ENCODE results near the gene DEK. TPM values are rescaled to one million over a fixed set of nuclear protein-coding genes. Genes with fewer than 3 reads are reported as not detected.
A peak's percentile ranks its signal among the peaks of the same experiment; 100 is the strongest.

The DEK gene
- polyA plus RNA-seq, 1 donor (not counting 4 experiments of a cell fraction or from before 2014, with no cell fraction given) = 45.0 TPM

- H2AFZ ChIP-seq (ENCODE audit: control insufficient read depth, low read length) = no peak overlapping the region
- DNase-seq (ENCODE audit: low read depth, low spot score) = peak; percentile 96
Observed at GRCh38 chr6:18306977-18307376, 42.6 kb upstream of the DEK start.

GRCh38 chr6:18302561-18303439, 38.5 kb upstream of the DEK start:
- no peak overlapping the region for H2AFZ ChIP-seq (ENCODE audit: control insufficient read depth, low read length)
- no peak for DNase-seq (ENCODE audit: low read depth, low spot score)
- no peaks in the 10 kb centered on the region for H4K20me1 ChIP-seq (ENCODE audit: control insufficient read depth, extremely low read depth, insufficient read depth, low read length)
- no peaks in the 10 kb centered on the region for H3K9me3 ChIP-seq (ENCODE audit: control insufficient read depth, low read depth, low read length)
- H3K4me2 ChIP-seq (ENCODE audit: control insufficient read depth, extremely low read depth, insufficient read depth, low read depth, low read length) = no peak overlapping the region
- no peaks in the 10 kb centered on the region for H3K36me3 ChIP-seq (ENCODE audit: control insufficient read depth in 2 of 2, extremely low read depth in 1 of 2, insufficient read depth in 2 of 2, low read length in 2 of 2)
- H3K9me1 ChIP-seq (ENCODE audit: control insufficient read depth, extremely low read depth, insufficient read depth, low read length) = no peaks in the 10 kb centered on the region
- H3K9ac ChIP-seq (ENCODE audit: control insufficient read depth, extremely low read depth, insufficient read depth, low read length) = no peak overlapping the region
- TF ChIP-seq EZH2 (IDR thresholded peaks at IDR 0.05; ENCODE audit: low read length) (no peak), CTCF (optimal IDR thresholded peaks at IDR 0.05 in 1 of 3, IDR thresholded peaks at IDR 0.05 in 1 of 3, conservative IDR thresholded peaks at IDR 0.05 in 1 of 3; ENCODE audit: extremely low read depth in 1 of 3, insufficient read depth in 2 of 3, low read length in 3 of 3) (peak in 1 of 3 experiments; percentile 23)
- H3K79me2 ChIP-seq (ENCODE audit: control insufficient read depth, insufficient read depth, low read length) = no peaks in the 10 kb centered on the region
- H3K27ac ChIP-seq (ENCODE audit: control insufficient read depth, insufficient read depth, low read length) = no peak overlapping the region
- dilution Hi-C loops (cut with MboI; ENCODE audit: extremely low pct_ligation_motif_present, low sequenced_read_pairs) = no loop called here
- FAIRE-seq = no peak
- no peak overlapping the region for H3K4me3 ChIP-seq (ENCODE audit: control insufficient read depth in 2 of 3, extremely low read depth in 1 of 3, insufficient read depth in 2 of 3, low read depth in 1 of 3, low read length in 3 of 3)
- H3K4me1 ChIP-seq (ENCODE audit: control insufficient read depth, extremely low read depth, insufficient read depth, low read length) = peaks cover 12% of the 10 kb centered on the region
- no peaks in the 10 kb centered on the region for H3K27me3 ChIP-seq (ENCODE audit: control insufficient read depth, extremely low read depth, insufficient read depth, low read length)

More at GRCh38 chr6:18306977-18307376, 42.6 kb upstream of the DEK start:
- H3K4me2 ChIP-seq (ENCODE audit: control insufficient read depth, extremely low read depth, insufficient read depth, low read depth, low read length) = peak overlapping the region; percentile 67
- TF ChIP-seq CTCF (optimal IDR thresholded peaks at IDR 0.05 in 1 of 3, IDR thresholded peaks at IDR 0.05 in 1 of 3, conservative IDR thresholded peaks at IDR 0.05 in 1 of 3; ENCODE audit: extremely low read depth in 1 of 3, insufficient read depth in 2 of 3, low read length in 3 of 3) (no peak), EZH2 (IDR thresholded peaks at IDR 0.05; ENCODE audit: low read length) (no peak)
- H3K4me1 ChIP-seq (ENCODE audit: control insufficient read depth, extremely low read depth, insufficient read depth, low read length) = peaks cover 20% of the 10 kb centered on the region
- H3K9ac ChIP-seq (ENCODE audit: control insufficient read depth, extremely low read depth, insufficient read depth, low read length) = no peak overlapping the region
- no peaks in the 10 kb centered on the region for H3K36me3 ChIP-seq (ENCODE audit: control insufficient read depth in 2 of 2, extremely low read depth in 1 of 2, insufficient read depth in 2 of 2, low read length in 2 of 2)
- no peaks in the 10 kb centered on the region for H4K20me1 ChIP-seq (ENCODE audit: control insufficient read depth, extremely low read depth, insufficient read depth, low read length)
- no peaks in the 10 kb centered on the region for H3K79me2 ChIP-seq (ENCODE audit: control insufficient read depth, insufficient read depth, low read length)
- no peak overlapping the region for H3K4me3 ChIP-seq (ENCODE audit: control insufficient read depth in 2 of 3, extremely low read depth in 1 of 3, insufficient read depth in 2 of 3, low read depth in 1 of 3, low read length in 3 of 3)
- no peaks in the 10 kb centered on the region for H3K9me1 ChIP-seq (ENCODE audit: control insufficient read depth, extremely low read depth, insufficient read depth, low read length)
- peak overlapping the region; percentile 1 for H3K27ac ChIP-seq (ENCODE audit: control insufficient read depth, insufficient read depth, low read length)
- H3K27me3 ChIP-seq (ENCODE audit: control insufficient read depth, extremely low read depth, insufficient read depth, low read length) = no peaks in the 10 kb centered on the region
- dilution Hi-C loops (cut with MboI; ENCODE audit: extremely low pct_ligation_motif_present, low sequenced_read_pairs) = no loop called here
- peak; percentile 96 for FAIRE-seq
- H3K9me3 ChIP-seq (ENCODE audit: control insufficient read depth, low read depth, low read length) = peaks cover 3% of the 10 kb centered on the region

All from keratinocyte (primary cell).